Activated T-cell treated with anti-CD3 and anti-CD28 coated beads for 4 hours (primary cell): ENCODE results near the gene ITGB1BP1.
"Not testable (repeated sequence)": the region's sequence is repeated elsewhere in the genome, so short reads cannot be mapped to it uniquely, and the experiment has no call there.

Source experiments
- DNase-seq: peaks from one replicate; pipeline ENCODE4 v3.0.0-alpha.2; 2020

Gene ITGB1BP1

GRCh38 chr2:9400268-9401058 lies 22.9 kb downstream of the ITGB1BP1 start:
- DNase-seq, result no peak

- no peak for DNase-seq
Observed at GRCh38 chr2:9398881-9399780, 24.2 kb downstream of the ITGB1BP1 start.

- not testable (repeated sequence) for DNase-seq
Observed at GRCh38 chr2:9398251-9398650, 25.1 kb downstream of the ITGB1BP1 start.

GRCh38 chr2:9397201-9397600 lies 26.1 kb downstream of the ITGB1BP1 start:
- DNase-seq, result no peak

GRCh38 chr2:9394816-9395215 lies 28.5 kb downstream of the ITGB1BP1 start:
- no peak for DNase-seq

GRCh38 chr2:9392898-9393765 lies 30.2 kb downstream of the ITGB1BP1 start:
- no peak for DNase-seq

- no peak for DNase-seq
Observed at GRCh38 chr2:9391961-9392720, 31.2 kb downstream of the ITGB1BP1 start.

GRCh38 chr2:9390991-9391390 lies 32.3 kb downstream of the ITGB1BP1 start:
- no peak for DNase-seq

GRCh38 chr2:9390151-9390850 lies 33.0 kb downstream of the ITGB1BP1 start:
- no peak for DNase-seq

GRCh38 chr2:9388950-9389911 lies 34.1 kb downstream of the ITGB1BP1 start:
- DNase-seq, result no peak

- no peak for DNase-seq
Observed at GRCh38 chr2:9388199-9388681, 35.1 kb downstream of the ITGB1BP1 start.

- no peak for DNase-seq
Observed at GRCh38 chr2:9385841-9386240, 37.5 kb downstream of the ITGB1BP1 start.

GRCh38 chr2:9384521-9384920 lies 38.8 kb downstream of the ITGB1BP1 start:
- no peak for DNase-seq

GRCh38 chr2:9382604-9383235 lies 40.6 kb downstream of the ITGB1BP1 start:
- no peak for DNase-seq

- no peak for DNase-seq
Observed at GRCh38 chr2:9380702-9381628, 42.4 kb downstream of the ITGB1BP1 start.

- no peak for DNase-seq
Observed at GRCh38 chr2:9379391-9379755, 44.0 kb downstream of the ITGB1BP1 start.

- DNase-seq, result no peak
Observed at GRCh38 chr2:9378433-9379390, 44.6 kb downstream of the ITGB1BP1 start.
